Liver (tissue), 9 donors: ENCODE data around the gene SPTBN1. TPM values are rescaled to one million over a fixed set of nuclear protein-coding genes. Genes with fewer than 3 reads are reported as not detected.

Experiments used
- DNase-seq: peaks from one replicate; pipeline ENCODE4 v3.0.0-alpha.2; 2017; ENCODE audit warnings: low spot score
- H3K27ac ChIP-seq, 2 donors: one replicate each; pipeline ENCODE4 v1.7.0; 2013; ENCODE audit warnings: inconsistent platforms in 2 of 2, low read length in 2 of 2, control low read depth in 1 of 2, low read depth in 1 of 2, mild to moderate bottlenecking in 1 of 2
- H3K27me3 ChIP-seq, 4 donors: one replicate each; pipeline versions ENCODE4 v1.6.1 to v1.7.0; 2013; ENCODE audit warnings: low read length in 3 of 4, inconsistent platforms in 1 of 4, mild to moderate bottlenecking in 1 of 4, moderate library complexity in 1 of 4; ENCODE audit not compliant: control insufficient read depth in 4 of 4, insufficient read depth in 4 of 4
- H3K36me3 ChIP-seq, 4 donors: one replicate each; pipeline versions ENCODE4 v1.6.1 to v1.7.0; 2013; ENCODE audit warnings: low read length in 3 of 4, mild to moderate bottlenecking in 3 of 4, low read depth in 1 of 4, moderate library complexity in 1 of 4; ENCODE audit not compliant: control insufficient read depth in 4 of 4, insufficient read depth in 3 of 4
- H3K4me1 ChIP-seq, 4 donors: one replicate each; pipeline versions ENCODE4 v1.6.1 to v1.7.0; 2013; ENCODE audit warnings: low read length in 3 of 4, mild to moderate bottlenecking in 3 of 4, moderate library complexity in 1 of 4; ENCODE audit not compliant: control insufficient read depth in 4 of 4, insufficient read depth in 4 of 4
- H3K4me3 ChIP-seq, 3 donors: one replicate each; pipeline versions ENCODE4 v1.6.1 to v1.7.0; 2013; ENCODE audit warnings: low read length in 3 of 3, control low read depth in 1 of 3, low read depth in 1 of 3, mild to moderate bottlenecking in 1 of 3
- H3K9ac ChIP-seq, 2 donors: one replicate each; pipeline ENCODE4 v1.7.0; 2013; ENCODE audit warnings: low read length in 2 of 2, mild to moderate bottlenecking in 2 of 2, moderate library complexity in 2 of 2, control low read depth in 1 of 2, low read depth in 1 of 2
- H3K9me3 ChIP-seq, 4 donors: one replicate each; pipeline versions ENCODE4 v1.6.1 to v1.7.0; 2013; ENCODE audit warnings: low read length in 3 of 4; ENCODE audit not compliant: control insufficient read depth in 4 of 4
- ATF3 ChIP-seq: IDR thresholded peaks from 2 replicates; pipeline ENCODE4 v1.6.1; 2016; ENCODE audit warnings: antibody characterized with exemption
- CTCF ChIP-seq: fragments of 150-350 bp; IDR thresholded peaks from 2 replicates; pipeline ENCODE4 v1.5.1; 2017; ENCODE audit warnings: improper control_type of control experiment, low read depth, low read length; ENCODE audit not compliant: missing input control
- EGR1 ChIP-seq, 2 donors: IDR thresholded peaks; 2 replicates each; pipeline ENCODE4 v1.6.1; 2016 to 2018; ENCODE audit warnings: antibody characterized with exemption in 2 of 2, low read depth in 2 of 2
- FOXA1 ChIP-seq: IDR thresholded peaks from 2 replicates; pipeline ENCODE4 v1.6.1; 2016; ENCODE audit warnings: antibody characterized with exemption
- FOXA2 ChIP-seq: IDR thresholded peaks from 2 replicates; pipeline ENCODE4 v1.6.1; 2016; ENCODE audit warnings: antibody characterized with exemption
- GABPA ChIP-seq, 2 donors: IDR thresholded peaks in 1 of 2; conservative IDR thresholded peaks in 1 of 2; 2 replicates each; pipeline ENCODE4 v1.6.1; 2016; ENCODE audit warnings: antibody characterized with exemption in 2 of 2, mild to moderate bottlenecking in 1 of 2, moderate library complexity in 1 of 2
- HNF4A ChIP-seq, 2 donors: conservative IDR thresholded peaks; 2 replicates each; pipeline ENCODE4 v1.6.1; 2016; ENCODE audit warnings: antibody characterized with exemption in 2 of 2, mild to moderate bottlenecking in 2 of 2
- HNF4G ChIP-seq: IDR thresholded peaks from 2 replicates; pipeline ENCODE4 v1.6.1; 2016; ENCODE audit warnings: antibody characterized with exemption
- JUND ChIP-seq, 2 donors: IDR thresholded peaks; 2 replicates each; pipeline ENCODE4 v1.6.1; 2016; ENCODE audit warnings: antibody characterized with exemption in 2 of 2
- MAX ChIP-seq: IDR thresholded peaks from 2 replicates; pipeline ENCODE4 v1.6.1; 2016; ENCODE audit warnings: antibody characterized with exemption
- NR2F2 ChIP-seq: IDR thresholded peaks from 2 replicates; pipeline ENCODE4 v1.6.1; 2016; ENCODE audit warnings: antibody characterized with exemption
- RAD21 ChIP-seq, 2 donors: IDR thresholded peaks; 2 replicates each; pipeline ENCODE4 v1.6.1; 2016; ENCODE audit warnings: antibody characterized with exemption in 2 of 2, mild to moderate bottlenecking in 2 of 2
- REST ChIP-seq: IDR thresholded peaks from 2 replicates; pipeline ENCODE4 v1.6.1; 2016; ENCODE audit warnings: antibody characterized with exemption, mild to moderate bottlenecking
- RXRA ChIP-seq, 2 donors: IDR thresholded peaks; 2 replicates each; pipeline ENCODE4 v1.6.1; 2017 to 2018; ENCODE audit warnings: antibody characterized with exemption in 2 of 2, mild to moderate bottlenecking in 1 of 2
- SP1 ChIP-seq: IDR thresholded peaks from 2 replicates; pipeline ENCODE4 v1.6.1; 2018; ENCODE audit warnings: antibody characterized with exemption, mild to moderate bottlenecking
- TAF1 ChIP-seq: conservative IDR thresholded peaks from 2 replicates; pipeline ENCODE4 v1.6.1; 2016; ENCODE audit warnings: antibody characterized with exemption, mild to moderate bottlenecking
- YY1 ChIP-seq: IDR thresholded peaks from 2 replicates; pipeline ENCODE4 v1.6.1; 2016; ENCODE audit warnings: antibody characterized with exemption, mild to moderate bottlenecking
- ZBTB33 ChIP-seq: IDR thresholded peaks from 2 replicates; pipeline ENCODE4 v1.6.1; 2016; ENCODE audit warnings: antibody characterized with exemption
- WGBS: extraction: QIAGEN DNeasy Blood & Tissue Kit; methylation state at CpG from one replicate; pipeline ENCODE4 v1.1.7; 2013; 5-methylcytosine and 5-hydroxymethylcytosine counted together
- polyA plus RNA-seq, 2 donors: library from polyadenylated mRNA; stranded (reverse) in 1 of 2; unstranded in 1 of 2; fragments of 200-250 nt in 1 of 2; fragments of >200 nt in 1 of 2; fragmentation: Nextera tagmentation in 1 of 2; extraction: Ambion mirVana in 1 of 2; gene quantifications; one replicate each; pipeline versions ENCODE4 v1.2.1 to v1.2.3, GENCODE V29; 2013 to 2015
- total RNA-seq, 2 donors: library from RNA; depleted of rRNA; stranded (reverse); fragments of >200 nt; gene quantifications; one replicate each; pipeline ENCODE4 v1.2.3, GENCODE V29; 2014
- donor health status: healthy.
- donor health status: healthy.
- donor health status: healthy.
- donor health status: healthy.
- donor health status: healthy.

The SPTBN1 gene
- total and polyA plus RNA-seq, 4 donors, result 44.8 to 191 (median 75.9) TPM

- H3K4me1 ChIP-seq, result peaks cover 17 to 81% (median 71%) of the 10 kb centered on the region in 4 donors
- H3K4me3 ChIP-seq, result no peak overlapping the region
- no peak for TF ChIP-seq JUND (IDR thresholded peaks at IDR 0.05)
- TF ChIP-seq ZBTB33, result no peak
- no peak for TF ChIP-seq RAD21 (IDR thresholded peaks at IDR 0.05)
- no peak for TF ChIP-seq SP1
- no peak for TF ChIP-seq NR2F2
- TF ChIP-seq HNF4A (conservative IDR thresholded peaks at IDR 0.05), result no peak
- no peak for TF ChIP-seq ATF3
- TF ChIP-seq HNF4G, result no peak
- TF ChIP-seq CTCF, result no peak
- no peak for TF ChIP-seq EGR1 (IDR thresholded peaks at IDR 0.05; ENCODE audit: low read depth in 2 of 2)
- TF ChIP-seq MAX, result no peak
- no peak for TF ChIP-seq TAF1
- no peak for TF ChIP-seq REST
- TF ChIP-seq FOXA1, result no peak
- TF ChIP-seq YY1, result no peak
- TF ChIP-seq FOXA2, result no peak
- no peak for TF ChIP-seq GABPA (IDR thresholded peaks at IDR 0.05 in 1 of 2, conservative IDR thresholded peaks at IDR 0.05 in 1 of 2)
- TF ChIP-seq RXRA (IDR thresholded peaks at IDR 0.05), result no peak
Observed at GRCh38 chr2:54587171-54588016, 131.3 kb downstream of the SPTBN1 start.

More at GRCh38 chr2:54587171-54588016, 131.3 kb downstream of the SPTBN1 start:
- no peak for DNase-seq
- no peak overlapping the region for H3K9ac ChIP-seq
- no peaks in the 10 kb centered on the region for H3K27me3 ChIP-seq
- no peaks in the 10 kb centered on the region for H3K9me3 ChIP-seq
- peak overlapping the region; percentile 65 to 93 for H3K27ac ChIP-seq
- peaks cover 0 to 3% (median 0%) of the 10 kb centered on the region in 4 donors for H3K36me3 ChIP-seq
- WGBS, result 85% methylated on average over 8 of the region's 8 CpGs
